HG02759 (cell line): ENCODE measurements around the gene TNS3.
"Not testable (repeated sequence)": the region's sequence is repeated elsewhere in the genome, so short reads cannot be mapped to it uniquely, and the experiment has no call there.

Experiments used
- ATAC-seq: cut with Tn5 transposase; IDR thresholded peaks from one replicate; pipeline ENCODE4 v1.9.1; 2021; ENCODE audit warnings: mild to moderate bottlenecking, moderate library complexity; ENCODE audit not compliant: unreplicated experiment

TNS3 gene

DNA sequence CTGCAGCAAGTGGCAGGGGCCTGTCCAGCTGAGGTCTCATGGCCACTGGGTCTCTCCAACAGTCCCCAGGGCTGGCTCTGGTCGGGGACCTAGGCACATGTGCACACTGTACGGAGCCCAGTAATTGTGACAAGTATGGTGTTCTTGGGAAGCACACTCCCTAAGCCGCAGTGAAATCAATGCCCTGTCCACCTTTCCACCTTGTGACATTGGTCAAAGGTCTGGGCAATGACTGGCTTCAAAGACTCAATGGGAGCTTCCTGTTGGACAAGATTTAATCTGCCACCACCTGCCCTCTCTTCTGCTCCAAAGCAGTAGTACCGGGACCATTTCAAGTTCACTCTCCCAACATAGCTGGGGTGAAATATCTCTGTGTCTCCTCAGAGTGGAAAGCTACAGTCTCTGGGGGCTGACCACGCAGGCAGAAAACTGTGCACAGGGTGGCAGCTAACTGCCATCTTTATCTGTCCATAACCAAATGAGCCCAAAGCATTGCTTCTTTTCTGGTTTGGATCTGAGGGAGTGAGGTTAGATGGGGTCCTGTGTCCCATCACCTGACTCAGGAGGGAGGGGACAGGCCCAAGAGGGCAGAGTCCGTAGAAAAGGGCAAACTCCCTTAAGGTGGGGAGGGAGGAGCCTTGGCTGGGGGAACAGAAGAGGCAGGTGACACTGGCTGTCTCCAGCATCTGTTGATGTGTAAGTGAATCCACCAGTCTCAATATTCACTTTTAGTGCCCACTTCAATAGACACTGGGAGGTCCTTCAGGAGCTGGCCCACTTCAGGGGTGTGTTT is 307.7 kb downstream of the TNS3 start:
- ATAC-seq = no peak

DNA sequence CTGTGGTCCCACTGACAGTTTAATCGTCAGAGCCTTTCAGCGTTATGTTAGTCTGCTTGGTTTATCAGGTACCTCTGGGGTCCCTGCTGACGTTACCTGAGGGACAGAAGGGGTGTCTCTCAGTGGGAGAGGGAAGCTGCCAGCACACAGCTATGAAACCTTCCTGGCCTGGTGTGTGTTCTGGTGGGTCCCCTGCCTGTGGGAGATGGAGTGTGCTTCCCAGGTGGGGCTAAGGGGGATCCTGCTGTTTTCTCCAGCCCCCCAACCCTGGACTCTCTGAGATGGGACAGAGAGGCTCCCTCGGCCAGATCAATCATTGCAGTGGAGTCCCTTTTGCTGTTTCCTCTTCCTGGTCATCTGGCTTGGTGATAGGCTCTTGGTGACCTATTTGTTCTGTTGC is 308.8 kb downstream of the TNS3 start:
- ATAC-seq = no peak

DNA sequence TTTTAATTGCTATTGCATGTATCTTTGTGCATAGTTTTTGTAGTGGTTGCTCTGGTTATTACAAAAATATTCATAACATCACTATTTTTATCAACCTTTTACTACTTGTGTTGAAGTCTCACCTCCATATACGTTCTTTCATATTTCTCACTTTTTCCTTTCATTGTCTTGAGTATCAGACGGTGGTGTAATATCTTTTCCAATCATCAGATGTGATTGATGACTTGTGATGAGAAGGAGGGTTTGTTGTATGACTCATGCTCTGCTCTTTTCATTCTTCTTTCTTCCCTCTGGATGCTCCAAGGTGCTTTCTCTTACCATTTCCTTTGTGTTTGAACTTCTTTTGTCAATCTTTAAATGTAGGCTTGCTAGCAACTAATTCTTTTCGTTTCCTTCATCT is 310.2 kb downstream of the TNS3 start:
- ATAC-seq = no peak

DNA sequence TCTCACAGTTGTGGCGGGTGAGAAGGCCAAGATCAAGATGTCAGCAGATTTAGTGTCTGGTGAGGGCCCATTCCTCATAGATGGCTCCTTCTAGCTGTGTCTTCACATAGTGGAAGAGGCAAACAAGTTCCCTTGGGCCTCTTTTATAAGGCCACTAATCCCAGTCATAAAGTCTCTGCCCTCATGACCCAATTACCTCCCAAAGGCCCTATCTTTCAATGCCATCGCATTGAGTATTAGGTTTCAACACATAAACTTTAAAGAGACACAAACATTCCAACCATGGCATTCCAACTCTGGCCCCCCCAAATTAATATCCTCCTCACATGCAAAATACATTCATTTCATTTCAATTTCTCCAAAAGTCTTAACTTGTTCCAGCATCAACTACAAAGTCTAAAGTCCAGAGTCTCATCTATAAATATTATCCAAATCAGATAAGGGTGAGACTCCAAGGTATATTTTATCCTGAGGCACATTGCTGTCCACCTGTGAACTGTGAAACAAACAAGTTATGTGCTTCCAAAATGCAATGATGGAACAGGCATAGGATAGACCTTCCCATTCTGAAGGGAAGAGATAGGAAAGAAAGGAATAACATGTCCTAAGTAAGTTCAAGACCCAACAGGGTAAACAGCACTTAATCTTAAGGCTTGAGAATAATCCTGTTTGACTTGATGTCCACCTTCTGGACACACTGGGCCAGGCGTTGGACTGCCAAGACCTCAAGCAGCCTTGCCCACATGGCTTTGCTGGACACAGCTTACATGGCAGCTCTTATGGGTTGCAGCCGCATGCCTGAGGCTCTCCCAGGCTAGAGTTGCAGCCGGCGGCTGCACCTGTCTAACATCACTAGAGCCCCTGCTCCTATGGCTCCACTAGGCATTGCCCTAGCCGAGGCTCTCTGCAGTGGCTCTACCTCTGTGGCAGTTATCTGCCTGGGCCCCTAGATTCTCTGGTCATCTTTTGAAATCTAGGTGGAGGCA is 312.8 kb downstream of the TNS3 start:
- ATAC-seq = no peak

DNA sequence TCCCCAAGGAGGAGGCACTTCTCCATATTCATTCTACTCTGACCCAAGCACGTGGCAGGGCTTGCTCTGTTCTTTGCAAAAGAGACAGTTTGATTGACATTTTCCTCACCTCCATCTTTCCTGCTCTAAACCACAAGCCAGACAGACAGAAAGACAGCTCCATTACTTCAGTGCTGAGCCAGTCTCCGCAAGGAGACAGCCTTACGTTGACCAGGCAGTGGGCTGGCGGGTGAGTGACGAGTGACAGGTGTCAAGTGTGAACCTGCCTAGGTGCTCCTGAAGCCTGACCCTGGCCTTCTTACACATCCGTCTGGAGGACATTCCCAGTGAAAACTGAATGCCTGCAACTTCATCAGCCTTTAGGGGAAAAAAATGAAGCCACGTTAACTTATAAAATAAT is 314.6 kb downstream of the TNS3 start:
- ATAC-seq = no peak

DNA sequence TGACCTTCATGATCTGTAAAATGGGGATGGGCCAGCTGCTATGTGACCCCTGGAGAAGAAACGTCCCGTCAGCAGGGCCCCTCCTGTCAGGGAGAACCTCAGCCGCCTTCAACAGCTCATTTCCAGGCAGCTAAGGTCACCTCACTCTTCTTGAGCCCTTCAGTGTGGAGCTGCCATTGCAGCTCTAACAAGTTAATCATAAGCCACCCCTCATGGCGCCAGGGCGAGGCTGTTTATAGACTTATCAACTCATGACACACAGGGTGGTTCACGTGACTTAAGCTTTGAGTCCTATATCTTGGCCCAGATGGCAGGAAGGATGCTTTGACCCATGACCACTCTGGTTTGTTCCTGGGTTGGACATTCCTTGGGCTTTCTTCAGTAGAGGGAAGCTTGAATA is 315.1 kb downstream of the TNS3 start:
- ATAC-seq = no peak

DNA sequence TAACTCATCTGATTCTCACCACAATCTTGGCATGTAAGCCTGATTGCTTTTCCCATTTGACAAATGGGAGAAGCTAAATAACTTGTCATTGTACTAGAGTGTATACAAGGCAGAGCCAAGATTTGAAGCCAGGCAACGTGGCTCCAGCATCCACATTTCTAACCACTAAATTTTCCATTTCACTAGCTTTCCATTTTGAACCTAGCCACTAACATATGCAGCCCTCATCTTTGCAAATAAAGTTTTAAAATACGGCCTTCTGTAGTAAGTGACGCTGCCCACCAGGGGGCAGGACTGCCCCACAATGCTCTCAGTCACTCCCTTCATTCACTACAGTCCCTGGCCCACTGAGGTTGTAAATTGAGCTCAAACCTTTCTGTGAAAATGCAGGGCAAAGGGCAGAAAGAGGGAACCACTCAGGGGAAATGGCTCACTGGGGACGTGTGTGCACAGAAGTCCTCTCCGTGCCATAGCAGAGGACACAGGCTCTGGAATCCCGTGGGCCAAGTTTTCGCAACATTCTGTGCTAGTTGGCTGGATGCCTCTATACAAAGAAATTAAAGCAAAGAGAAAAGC is 315.7 kb downstream of the TNS3 start:
- peak; percentile 90 for ATAC-seq

DNA sequence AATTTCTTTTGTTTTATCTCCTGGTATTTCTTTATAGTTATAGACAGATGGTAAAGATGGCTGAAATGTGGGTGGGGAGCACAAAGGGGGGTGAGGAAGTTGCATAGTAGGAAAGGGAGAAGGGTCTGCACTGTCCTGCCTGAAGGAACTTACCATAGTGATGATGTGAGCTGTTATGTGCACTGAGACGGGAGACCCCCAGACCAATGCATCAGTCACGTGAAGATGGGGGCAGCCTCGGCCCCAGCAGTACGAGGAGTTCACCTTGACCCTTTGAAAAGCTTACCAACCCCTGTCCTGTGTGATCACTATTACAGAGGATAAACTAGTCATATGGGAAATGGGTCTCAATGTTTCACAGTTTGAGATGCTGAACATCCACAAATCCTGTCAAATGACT is 316.3 kb downstream of the TNS3 start:
- no peak for ATAC-seq

DNA sequence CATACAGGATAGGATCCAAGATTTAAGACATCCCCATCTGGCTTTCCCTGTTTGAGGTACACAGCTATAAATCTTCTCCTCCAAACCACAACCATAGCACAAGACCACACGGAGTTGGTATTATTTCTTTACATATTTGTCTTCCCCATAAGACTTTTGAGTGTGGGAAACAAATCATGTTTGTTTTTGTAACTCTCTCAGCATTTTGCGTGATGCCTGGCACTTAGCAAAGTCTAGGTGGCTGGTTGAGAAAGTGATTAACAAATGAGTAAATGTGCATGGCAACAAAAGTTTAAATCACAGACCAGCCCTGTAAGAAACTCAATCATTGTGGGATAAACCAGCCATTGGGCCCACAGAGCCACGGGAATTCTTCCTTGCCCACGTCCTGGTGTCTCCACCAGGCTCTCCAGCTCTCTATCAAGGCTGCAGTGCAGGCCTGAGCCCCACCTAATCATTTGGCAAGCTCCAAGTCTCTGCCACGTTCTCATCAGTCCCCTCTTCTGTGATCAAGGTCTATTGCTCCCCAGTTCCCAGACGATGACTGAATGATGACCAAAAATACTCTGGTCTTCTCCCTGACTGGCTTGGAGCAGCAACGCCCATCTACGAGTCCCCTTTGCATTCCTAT is 317.8 kb downstream of the TNS3 start:
- no peak for ATAC-seq

DNA sequence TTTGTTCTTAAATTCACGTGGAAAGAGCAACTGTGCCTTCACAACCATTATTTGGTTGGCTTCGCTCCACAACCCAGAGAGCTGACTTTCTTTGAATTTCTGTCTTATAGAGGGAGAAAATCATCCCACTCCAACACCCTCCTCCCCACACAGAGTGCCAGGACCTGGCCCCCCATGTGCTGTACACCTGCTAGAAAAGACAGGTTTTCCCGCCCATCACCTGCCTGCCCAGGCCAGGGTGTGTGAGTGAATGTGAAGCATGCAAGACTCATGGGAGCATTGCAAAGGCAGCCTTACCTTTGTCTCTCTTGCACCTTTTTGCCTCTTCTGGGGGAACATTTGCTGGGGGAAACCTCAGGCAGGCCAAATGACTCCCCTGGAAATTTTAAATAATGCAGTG is 319.0 kb downstream of the TNS3 start:
- ATAC-seq = no peak

DNA sequence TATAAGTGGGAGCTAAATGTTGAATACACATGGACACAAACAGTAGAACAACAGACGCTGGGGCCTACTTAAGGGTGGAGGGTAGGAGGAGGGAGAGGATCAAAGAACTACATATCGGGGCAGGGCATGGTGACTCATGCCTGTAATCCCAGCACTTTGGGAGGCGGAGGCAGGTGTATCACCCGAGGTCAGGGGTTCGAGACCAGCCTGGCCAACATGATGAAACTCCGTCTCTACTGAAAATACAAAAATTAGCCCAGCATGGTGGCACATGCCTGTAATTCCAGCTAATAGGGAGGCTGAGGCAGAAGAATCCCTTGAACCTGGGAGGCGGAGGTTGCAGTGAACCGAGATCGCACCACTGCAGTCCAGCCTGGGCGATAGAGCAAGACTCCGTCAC is 319.8 kb downstream of the TNS3 start:
- not testable (repeated sequence) for ATAC-seq

DNA sequence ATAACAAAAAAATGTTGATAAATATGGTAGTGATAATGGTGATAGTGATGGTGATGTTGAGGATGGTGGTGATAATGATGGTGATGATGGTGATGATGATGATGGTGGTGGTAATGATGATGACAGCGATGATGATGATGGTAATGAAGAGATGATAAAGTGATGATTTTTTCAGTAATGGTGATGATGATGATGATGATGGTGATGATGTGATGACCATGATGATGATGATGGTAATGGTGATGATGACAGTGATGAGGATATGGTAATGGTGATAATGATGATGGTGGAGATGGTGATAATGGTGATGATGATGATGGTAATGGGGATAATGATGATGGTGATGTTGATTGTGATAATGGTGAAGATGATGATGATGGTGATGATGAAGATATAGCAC is 321.6 kb downstream of the TNS3 start:
- no peak for ATAC-seq

DNA sequence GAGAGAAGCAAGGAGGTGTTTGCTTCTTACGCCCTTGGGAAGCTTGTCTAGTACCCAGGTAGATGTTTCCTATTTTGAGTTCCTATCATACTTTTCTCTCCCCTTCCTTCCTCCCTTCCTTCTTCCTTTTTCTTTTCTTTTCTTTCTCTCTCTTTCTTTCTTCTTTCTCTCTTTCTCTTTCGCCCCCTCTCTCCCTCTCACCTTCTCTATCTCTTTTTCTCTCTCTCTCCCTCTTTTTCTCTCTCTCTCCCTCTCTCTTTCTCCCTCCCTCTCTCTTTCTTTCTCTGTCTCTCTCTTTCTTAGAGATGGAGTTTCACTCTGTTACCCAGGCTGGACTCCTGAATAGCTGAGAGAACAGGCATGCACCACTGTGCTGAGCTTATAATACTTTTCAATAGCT is 322.2 kb downstream of the TNS3 start:
- no peak for ATAC-seq

DNA sequence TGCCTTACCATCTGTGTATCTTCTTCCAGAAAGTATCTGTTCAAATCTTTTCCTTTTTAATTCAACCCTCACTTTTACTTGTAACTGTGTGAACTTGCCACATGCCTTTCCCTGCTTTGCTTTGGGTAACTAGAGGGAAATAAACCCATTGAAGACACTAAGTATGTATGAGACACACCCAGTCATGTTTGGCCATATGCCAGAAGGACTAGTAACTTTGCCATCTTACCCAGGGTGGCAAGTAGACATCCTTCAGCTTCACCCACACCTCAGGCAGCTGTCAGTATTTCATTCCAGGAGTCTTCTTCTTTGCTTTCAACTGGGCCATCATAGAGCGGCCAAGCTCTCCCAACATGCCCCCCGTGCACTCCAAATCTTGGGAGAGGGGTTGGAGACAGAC is 323.1 kb downstream of the TNS3 start:
- ATAC-seq = no peak

DNA sequence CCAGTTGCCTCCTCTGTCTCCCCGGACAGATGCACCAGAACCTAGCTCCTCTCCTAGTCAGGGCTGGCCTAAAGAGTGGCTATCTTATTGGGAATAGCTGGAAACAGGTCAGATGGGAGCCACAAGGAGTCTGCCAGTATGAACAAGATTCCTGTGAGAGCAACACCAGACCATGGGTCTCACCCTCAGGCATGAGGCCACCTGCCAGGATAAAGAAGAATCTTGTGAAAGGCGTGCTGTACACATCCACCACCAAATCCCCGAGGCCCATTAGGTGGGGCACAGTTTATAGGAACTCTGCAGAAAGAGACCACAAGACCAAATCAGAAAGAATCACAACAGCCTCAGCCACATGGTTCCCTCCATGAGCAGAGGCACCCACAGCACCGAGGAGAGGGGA is 325.9 kb downstream of the TNS3 start:
- ATAC-seq = no peak

DNA sequence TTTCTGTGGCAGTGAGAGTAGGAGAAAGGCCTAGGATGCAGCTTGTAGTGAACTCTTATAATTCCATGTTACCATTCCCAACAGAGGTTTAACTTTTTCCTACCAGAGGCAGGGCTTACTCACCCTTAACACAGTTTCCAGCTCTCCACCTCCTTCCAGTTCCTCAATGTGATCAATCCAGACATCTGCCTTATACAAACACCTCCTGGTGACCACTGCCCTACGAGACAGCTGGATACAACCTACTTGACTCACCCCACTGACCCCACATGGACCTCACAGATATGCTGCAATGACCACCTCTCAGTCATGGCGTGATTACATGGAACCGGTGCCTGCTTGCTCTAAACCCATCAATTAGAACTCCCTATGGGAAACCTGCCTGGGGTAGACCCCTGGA is 326.5 kb downstream of the TNS3 start:
- no peak for ATAC-seq

DNA sequence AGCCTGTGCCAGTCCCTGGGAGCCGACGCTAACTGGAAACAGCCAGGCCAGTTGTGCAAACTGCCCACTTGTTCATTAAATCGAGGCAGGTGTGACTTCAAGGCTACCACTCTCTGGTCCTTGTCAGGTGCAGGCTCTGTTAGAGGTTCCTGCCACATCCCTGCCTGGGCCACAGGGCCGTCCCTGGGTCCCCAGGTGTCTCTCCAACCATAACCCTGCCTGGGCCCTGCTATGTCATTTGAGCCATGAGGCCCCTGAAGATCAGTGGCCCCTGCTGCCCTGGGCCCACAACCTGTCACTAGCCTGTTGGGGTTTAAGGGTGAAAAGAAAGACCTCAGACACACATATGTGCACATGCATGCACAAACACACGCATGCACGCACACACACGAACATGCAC is 326.9 kb downstream of the TNS3 start:
- ATAC-seq = no peak

DNA sequence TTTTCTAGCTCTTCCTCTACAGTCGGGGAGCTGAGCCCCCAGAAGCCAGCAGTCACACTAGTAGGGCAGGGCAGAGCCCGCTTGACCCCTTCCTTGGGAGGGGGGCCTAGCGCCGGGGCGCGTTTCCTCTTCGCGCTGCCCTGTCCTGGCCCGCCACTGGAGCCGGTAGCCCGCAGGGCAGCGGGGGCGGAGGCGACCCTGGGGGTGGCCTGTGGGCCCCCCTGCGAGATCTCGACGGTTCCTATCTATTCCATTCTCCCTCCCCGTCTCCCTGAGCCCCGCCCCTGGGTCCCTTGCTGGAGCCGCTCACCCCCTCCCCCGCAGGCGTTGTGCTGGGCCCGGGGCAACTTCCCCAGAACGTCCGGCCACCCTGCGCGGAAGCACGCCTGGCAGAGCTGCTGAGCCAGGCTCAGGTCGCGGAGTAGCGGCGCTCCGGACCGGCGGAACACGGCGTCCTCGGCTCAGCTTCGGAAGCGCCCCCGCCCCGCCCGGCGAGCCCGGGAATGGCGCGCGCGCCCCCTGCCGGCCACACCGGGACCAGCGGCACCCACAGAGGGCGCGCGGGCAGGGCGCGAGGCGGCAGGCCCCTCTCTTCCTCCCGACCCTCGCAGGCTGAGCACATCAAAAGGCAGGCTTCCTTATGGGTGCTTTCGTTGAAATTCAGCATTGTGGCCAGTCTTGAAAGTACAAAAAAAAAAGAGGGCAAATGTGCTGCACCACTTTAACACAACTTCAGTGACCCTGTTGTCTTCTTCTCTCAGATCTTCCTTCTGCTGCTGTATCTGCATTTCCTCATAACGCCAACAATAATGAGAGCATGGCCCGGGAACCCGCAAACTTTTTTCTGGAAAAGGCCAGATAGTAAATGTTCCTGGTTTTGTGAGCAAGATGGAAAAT is 327.6 kb downstream of the TNS3 start:
- peak; percentile 90 for ATAC-seq

DNA sequence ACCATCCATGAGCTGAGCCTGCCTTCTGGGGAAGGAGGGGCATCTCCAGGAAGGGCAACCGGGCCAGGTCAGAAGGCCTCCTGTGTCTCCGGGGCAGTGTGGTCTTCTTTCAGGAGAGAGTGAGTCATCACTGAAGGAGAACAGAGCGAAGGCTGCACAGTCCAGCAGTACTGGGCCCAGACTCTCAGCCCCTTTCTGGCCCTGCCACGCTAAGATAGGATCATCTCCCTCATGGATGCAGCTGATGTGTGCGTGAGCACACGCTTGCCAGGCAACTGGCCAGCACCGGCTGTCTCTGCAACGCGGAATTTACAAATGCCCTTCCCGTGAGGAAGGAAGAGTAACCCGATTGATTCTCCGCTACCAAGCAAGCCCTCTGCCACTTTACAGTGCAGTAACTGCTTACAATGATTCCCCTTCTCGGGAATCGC is 328.2 kb downstream of the TNS3 start:
- peak; percentile 39 for ATAC-seq

DNA sequence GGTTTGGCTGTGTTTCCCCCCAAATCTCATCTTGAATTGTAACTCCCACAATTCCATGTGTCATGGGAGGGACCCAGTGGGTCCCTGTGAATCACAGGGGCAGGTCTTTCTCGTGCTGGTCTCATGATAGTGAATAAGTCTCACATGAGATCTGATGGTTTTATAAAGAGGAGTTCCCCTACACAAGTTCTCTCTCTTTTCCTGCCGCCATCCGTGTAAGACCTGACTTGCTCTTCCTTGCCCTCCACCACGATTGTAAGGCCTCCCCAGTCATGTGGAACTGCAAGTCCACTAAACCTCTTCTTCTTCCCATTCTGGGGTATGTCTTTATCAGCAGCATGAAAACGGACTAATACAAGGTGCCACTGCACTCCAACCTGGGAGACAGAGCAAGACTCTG is 329.2 kb downstream of the TNS3 start:
- ATAC-seq = no peak
